Cortex of kidney (tissue), 1 donor: Measurements from ENCODE around the gene PARS2.

Source experiments
- DNase-seq: peaks from one replicate; lab custom pipeline; 2025; lab: John Stamatoyannopoulos, UW

The PARS2 gene

GRCh38 chr1:54764133-54764921 lies at the start of gene PARS2:
TSS of gene PARS2 (minus strand) at chr1:54764523. CDS start at chr1:54759161, 5,362 bp downstream.
- DNase-seq, result no peak

- DNase-seq, result no peak
These were observed 49.8 kb upstream of the PARS2 start for GRCh38 chr1:54814126-54814498.

- DNase-seq, result no peak
These were observed 49.3 kb upstream of the PARS2 start for GRCh38 chr1:54813485-54814125.

GRCh38 chr1:54812801-54813484 lies 48.6 kb upstream of the PARS2 start:
- no peak for DNase-seq

GRCh38 chr1:54811739-54812655 lies 47.7 kb upstream of the PARS2 start:
- DNase-seq, result no peak

GRCh38 chr1:54811066-54811465 lies 46.7 kb upstream of the PARS2 start:
- DNase-seq, result no peak

GRCh38 chr1:54810153-54810942 lies 46.0 kb upstream of the PARS2 start:
- DNase-seq, result no peak

- DNase-seq, result no peak
These were observed 45.3 kb upstream of the PARS2 start for GRCh38 chr1:54809496-54810074.

GRCh38 chr1:54808443-54809207 lies 44.3 kb upstream of the PARS2 start:
- no peak for DNase-seq

- no peak for DNase-seq
These were observed 43.4 kb upstream of the PARS2 start for GRCh38 chr1:54807756-54808155.

- DNase-seq, result no peak
These were observed 42.7 kb upstream of the PARS2 start for GRCh38 chr1:54806931-54807611.

GRCh38 chr1:54805981-54806381 lies 41.7 kb upstream of the PARS2 start:
- DNase-seq, result no peak

GRCh38 chr1:54805466-54805865 lies 41.1 kb upstream of the PARS2 start:
- DNase-seq, result no peak

- no peak for DNase-seq
These were observed 40.3 kb upstream of the PARS2 start for GRCh38 chr1:54804471-54805132.

GRCh38 chr1:54803761-54804470 lies 39.6 kb upstream of the PARS2 start:
- DNase-seq, result no peak

GRCh38 chr1:54800899-54801759 lies 36.8 kb upstream of the PARS2 start, which contains the start of gene TTC22:
TSS of gene TTC22 (minus strand) at chr1:54801323. CDS start at chr1:54801163, 160 bp downstream.
- DNase-seq, result no peak
